ENCODE data around the gene TGM2. TPM values are rescaled to one million over a fixed set of nuclear protein-coding genes. Genes with fewer than 3 reads are reported as not detected.

TGM2 gene
- total RNA-seq, 1 donor from 2014 or later: 362 TPM

GRCh38 chr20:38170826-38171674 lies 6.0 kb upstream of the TGM2 start:
- Histone ChIP-seq H3K27me3 (ENCODE audit: low read depth) (no peaks in the 10 kb centered on the region), H3K27ac (peak overlapping the region; percentile 11), H3K4me1 (peaks cover 49% of the 10 kb centered on the region), H3K4me3 (no peak overlapping the region), H3K36me3 (no peaks in the 10 kb centered on the region), H3K9me3 (no peaks in the 10 kb centered on the region)
- DNase-seq: no peak
- TF ChIP-seq, protein P1, sequence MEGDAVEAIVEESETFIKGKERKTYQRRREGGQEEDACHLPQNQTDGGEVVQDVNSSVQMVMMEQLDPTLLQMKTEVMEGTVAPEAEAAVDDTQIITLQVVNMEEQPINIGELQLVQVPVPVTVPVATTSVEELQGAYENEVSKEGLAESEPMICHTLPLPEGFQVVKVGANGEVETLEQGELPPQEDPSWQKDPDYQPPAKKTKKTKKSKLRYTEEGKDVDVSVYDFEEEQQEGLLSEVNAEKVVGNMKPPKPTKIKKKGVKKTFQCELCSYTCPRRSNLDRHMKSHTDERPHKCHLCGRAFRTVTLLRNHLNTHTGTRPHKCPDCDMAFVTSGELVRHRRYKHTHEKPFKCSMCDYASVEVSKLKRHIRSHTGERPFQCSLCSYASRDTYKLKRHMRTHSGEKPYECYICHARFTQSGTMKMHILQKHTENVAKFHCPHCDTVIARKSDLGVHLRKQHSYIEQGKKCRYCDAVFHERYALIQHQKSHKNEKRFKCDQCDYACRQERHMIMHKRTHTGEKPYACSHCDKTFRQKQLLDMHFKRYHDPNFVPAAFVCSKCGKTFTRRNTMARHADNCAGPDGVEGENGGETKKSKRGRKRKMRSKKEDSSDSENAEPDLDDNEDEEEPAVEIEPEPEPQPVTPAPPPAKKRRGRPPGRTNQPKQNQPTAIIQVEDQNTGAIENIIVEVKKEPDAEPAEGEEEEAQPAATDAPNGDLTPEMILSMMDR (IDR thresholded peaks at IDR 0.05): no peak
- ATAC-seq: no peak
- intact Hi-C loops (cut with DNase I): no loop called here

GRCh38 chr20:38170219-38170825 lies 5.3 kb upstream of the TGM2 start:
- no peaks in the 10 kb centered on the region for H3K9me3 ChIP-seq
- H3K27me3 ChIP-seq (ENCODE audit: low read depth): no peaks in the 10 kb centered on the region
- H3K4me3 ChIP-seq: no peak overlapping the region
- H3K4me1 ChIP-seq: peaks cover 53% of the 10 kb centered on the region
- no peak for ATAC-seq
- TF ChIP-seq, protein P1 (IDR thresholded peaks at IDR 0.05): no peak
- no peak for DNase-seq
- no peaks in the 10 kb centered on the region for H3K36me3 ChIP-seq
- intact Hi-C loops (cut with DNase I): no loop called here
- peak overlapping the region; percentile 11 for H3K27ac ChIP-seq

DNA sequence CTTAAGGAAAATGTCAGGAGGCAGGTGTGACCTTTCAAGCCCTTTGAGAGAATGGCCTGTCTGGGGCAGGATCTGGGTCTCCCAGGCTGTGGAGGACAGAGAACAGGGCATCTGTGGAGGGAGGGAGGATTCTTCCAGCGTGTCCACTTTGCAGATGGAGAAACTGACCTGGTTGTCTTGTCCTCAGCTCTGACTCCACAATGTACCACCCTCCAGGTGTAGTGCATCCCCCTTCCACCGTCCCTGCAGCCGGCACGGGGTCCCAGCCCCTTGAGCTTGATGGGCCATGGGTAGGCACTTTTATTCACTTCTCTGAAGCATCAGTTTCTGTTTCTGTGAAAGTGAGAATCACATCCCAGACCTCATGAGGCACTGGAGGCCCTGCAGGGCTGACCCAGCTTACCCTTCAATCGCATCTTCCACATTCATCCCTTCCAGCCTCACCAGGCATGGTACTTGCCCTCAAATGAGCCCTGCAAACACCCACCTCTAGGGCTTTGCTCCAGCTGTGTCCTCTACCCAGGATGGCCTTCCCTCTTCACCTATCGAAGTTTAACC lies 4.6 kb upstream of the TGM2 start:
- DNase-seq: no peak
- Histone ChIP-seq H3K27me3 (ENCODE audit: low read depth) (no peaks in the 10 kb centered on the region), H3K9me3 (no peaks in the 10 kb centered on the region), H3K4me1 (peaks cover 55% of the 10 kb centered on the region), H3K36me3 (no peaks in the 10 kb centered on the region), H3K4me3 (no peak overlapping the region), H3K27ac (peak overlapping the region; percentile 79)
- TF ChIP-seq, protein P1 (IDR thresholded peaks at IDR 0.05): no peak
- intact Hi-C loops (cut with DNase I): loop anchor here (10.0 kb wide), 1 partner anchor 95 kb away; no protein-coding TSS in a partner anchor
- no peak for ATAC-seq

GRCh38 chr20:38168791-38169589 lies 3.9 kb upstream of the TGM2 start:
- intact Hi-C loops (cut with DNase I): loop anchor here (10.0 kb wide), 1 partner anchor 94 kb away; no protein-coding TSS in a partner anchor
- Histone ChIP-seq H3K9me3 (no peaks in the 10 kb centered on the region), H3K27ac (peak overlapping the region; percentile 79), H3K27me3 (ENCODE audit: low read depth) (no peaks in the 10 kb centered on the region), H3K36me3 (no peaks in the 10 kb centered on the region), H3K4me3 (no peak overlapping the region), H3K4me1 (peaks cover 62% of the 10 kb centered on the region)
- ATAC-seq (peak; percentile 43 to 55), DNase-seq (peak; percentile 78)
- TF ChIP-seq, protein P1 (IDR thresholded peaks at IDR 0.05): no peak

All from lower lobe of right lung (tissue), 2 donors.